HL-60 (cell line): ENCODE measurements around the gene ZNF740.

Source experiments
- DNase-seq, 2 experiments: peaks; one replicate each; pipeline ENCODE4 v3.0.0-alpha.2; 2010 to 2020; ENCODE audit warnings: low read depth in 1 of 2, low spot score in 1 of 2
- H3K27ac ChIP-seq: fragments of 250-450 bp; sonication (Bioruptor Pico); replicated peaks from 2 replicates; pipeline ENCODE4 v1.5.1; 2020; ENCODE audit warnings: mild to moderate bottlenecking, moderate library complexity
- H3K27me3 ChIP-seq: fragments of 250-450 bp; sonication (Bioruptor Pico); 2 replicates; pipeline ENCODE4 v1.5.1; 2021; ENCODE audit warnings: mild to moderate bottlenecking, moderate library complexity; ENCODE audit not compliant: insufficient read depth, poor library complexity, severe bottlenecking
- H3K4me3 ChIP-seq: replicated peaks from 2 replicates; pipeline ENCODE4 v1.5.1; 2011; ENCODE audit warnings: mild to moderate bottlenecking, control low read depth, low read length; ENCODE audit not compliant: insufficient read depth
- GABPA ChIP-seq: IDR thresholded peaks from 2 replicates; pipeline ENCODE4 v1.6.1; 2012; ENCODE audit warnings: low read depth
- POLR2AphosphoS5 ChIP-seq: IDR thresholded peaks from 2 replicates; pipeline ENCODE4 v1.6.1; 2012; ENCODE audit warnings: low read depth
- SPI1 ChIP-seq: IDR thresholded peaks from 2 replicates; pipeline ENCODE4 v1.6.1; 2012; ENCODE audit warnings: low read depth, mild to moderate bottlenecking, borderline replicate concordance
- TF ChIP-seq, protein P1 (sequence below): IDR thresholded peaks from 2 replicates; pipeline ENCODE4 v1.6.1; 2012; ENCODE audit warnings: low read depth; ENCODE audit not compliant: insufficient replicate concordance
- TF ChIP-seq, protein P2 (sequence below): IDR thresholded peaks from one replicate; pipeline ENCODE4 v1.5.1; 2011; ENCODE audit warnings: low read length, control low read depth, inconsistent platforms; ENCODE audit not compliant: insufficient read depth

ZNF740 gene

DNA sequence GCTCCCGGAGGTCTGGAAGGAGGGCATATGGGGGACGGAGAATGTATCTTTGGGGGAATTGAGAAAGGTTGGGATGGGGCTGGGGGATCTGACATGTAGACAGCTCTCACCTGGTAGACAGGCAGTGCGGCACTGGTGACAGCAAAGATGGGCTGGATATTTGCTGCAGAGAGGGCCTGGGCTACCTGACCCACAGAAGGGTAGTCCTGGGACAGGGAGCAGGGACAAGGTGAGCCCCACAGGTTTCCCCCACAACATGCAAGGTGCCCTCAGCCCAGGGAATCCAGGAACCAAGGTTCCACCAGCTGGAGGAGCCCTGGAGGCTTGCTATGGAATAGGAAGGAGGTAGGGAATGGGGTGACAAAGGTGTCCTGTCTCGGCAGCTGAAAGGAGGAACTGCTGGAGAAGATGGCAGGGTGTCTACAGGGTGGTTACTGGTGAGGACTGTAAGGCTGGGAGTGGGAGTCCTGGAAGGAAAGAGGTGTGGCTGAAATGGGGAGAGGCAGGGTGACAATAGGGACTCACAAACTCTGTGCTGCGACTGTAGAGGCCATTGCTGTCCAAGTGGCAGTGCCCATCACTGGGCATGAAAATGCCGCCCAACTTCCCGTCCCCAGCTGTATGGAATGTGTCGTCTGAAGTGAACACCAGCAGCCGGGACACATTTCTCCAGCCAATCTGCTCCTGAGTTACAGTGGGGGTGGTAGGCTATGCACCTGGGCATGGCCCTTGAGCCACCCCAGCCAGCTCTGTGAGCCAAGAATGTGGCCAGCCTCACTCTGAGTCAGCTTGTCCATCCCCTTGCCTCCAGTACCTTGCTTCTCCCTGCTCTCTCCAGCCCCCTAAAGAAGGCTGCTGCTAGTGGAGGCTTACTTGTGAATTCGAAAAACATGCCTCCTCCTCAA is 15.2 kb downstream of the ZNF740 start:
- DNase-seq = no peak
- no peak overlapping the region for H3K27ac ChIP-seq
- no peak overlapping the region for H3K4me3 ChIP-seq
- TF ChIP-seq, protein P1, sequence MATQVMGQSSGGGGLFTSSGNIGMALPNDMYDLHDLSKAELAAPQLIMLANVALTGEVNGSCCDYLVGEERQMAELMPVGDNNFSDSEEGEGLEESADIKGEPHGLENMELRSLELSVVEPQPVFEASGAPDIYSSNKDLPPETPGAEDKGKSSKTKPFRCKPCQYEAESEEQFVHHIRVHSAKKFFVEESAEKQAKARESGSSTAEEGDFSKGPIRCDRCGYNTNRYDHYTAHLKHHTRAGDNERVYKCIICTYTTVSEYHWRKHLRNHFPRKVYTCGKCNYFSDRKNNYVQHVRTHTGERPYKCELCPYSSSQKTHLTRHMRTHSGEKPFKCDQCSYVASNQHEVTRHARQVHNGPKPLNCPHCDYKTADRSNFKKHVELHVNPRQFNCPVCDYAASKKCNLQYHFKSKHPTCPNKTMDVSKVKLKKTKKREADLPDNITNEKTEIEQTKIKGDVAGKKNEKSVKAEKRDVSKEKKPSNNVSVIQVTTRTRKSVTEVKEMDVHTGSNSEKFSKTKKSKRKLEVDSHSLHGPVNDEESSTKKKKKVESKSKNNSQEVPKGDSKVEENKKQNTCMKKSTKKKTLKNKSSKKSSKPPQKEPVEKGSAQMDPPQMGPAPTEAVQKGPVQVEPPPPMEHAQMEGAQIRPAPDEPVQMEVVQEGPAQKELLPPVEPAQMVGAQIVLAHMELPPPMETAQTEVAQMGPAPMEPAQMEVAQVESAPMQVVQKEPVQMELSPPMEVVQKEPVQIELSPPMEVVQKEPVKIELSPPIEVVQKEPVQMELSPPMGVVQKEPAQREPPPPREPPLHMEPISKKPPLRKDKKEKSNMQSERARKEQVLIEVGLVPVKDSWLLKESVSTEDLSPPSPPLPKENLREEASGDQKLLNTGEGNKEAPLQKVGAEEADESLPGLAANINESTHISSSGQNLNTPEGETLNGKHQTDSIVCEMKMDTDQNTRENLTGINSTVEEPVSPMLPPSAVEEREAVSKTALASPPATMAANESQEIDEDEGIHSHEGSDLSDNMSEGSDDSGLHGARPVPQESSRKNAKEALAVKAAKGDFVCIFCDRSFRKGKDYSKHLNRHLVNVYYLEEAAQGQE = no peak
- no peak for TF ChIP-seq SPI1
- H3K27me3 ChIP-seq = no peaks in the 10 kb centered on the region

DNA sequence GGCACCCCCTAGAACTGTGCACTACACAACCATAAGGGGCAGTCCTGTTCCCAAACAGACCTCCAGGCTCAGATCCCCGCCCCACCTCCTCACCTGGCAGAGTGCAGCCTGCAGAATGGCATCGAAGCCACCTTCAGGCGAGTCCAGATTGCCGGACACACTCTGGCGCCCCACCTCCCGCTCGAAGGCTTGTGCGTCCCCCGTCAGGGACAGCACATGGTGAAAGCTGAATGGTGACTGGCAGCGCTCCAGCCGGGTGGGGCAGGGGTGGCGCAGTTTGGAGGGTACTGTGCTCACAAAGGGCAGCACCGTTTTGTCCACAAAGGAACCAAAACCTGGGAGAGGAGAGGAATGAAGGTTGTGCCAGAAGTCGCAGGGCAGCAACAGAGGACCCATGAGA is 16.0 kb downstream of the ZNF740 start:
- no peak overlapping the region for H3K27ac ChIP-seq
- H3K27me3 ChIP-seq = no peaks in the 10 kb centered on the region
- no peak for TF ChIP-seq POLR2AphosphoS5
- no peak for TF ChIP-seq SPI1
- no peak for TF ChIP-seq GABPA
- TF ChIP-seq, protein P2, sequence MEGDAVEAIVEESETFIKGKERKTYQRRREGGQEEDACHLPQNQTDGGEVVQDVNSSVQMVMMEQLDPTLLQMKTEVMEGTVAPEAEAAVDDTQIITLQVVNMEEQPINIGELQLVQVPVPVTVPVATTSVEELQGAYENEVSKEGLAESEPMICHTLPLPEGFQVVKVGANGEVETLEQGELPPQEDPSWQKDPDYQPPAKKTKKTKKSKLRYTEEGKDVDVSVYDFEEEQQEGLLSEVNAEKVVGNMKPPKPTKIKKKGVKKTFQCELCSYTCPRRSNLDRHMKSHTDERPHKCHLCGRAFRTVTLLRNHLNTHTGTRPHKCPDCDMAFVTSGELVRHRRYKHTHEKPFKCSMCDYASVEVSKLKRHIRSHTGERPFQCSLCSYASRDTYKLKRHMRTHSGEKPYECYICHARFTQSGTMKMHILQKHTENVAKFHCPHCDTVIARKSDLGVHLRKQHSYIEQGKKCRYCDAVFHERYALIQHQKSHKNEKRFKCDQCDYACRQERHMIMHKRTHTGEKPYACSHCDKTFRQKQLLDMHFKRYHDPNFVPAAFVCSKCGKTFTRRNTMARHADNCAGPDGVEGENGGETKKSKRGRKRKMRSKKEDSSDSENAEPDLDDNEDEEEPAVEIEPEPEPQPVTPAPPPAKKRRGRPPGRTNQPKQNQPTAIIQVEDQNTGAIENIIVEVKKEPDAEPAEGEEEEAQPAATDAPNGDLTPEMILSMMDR = no peak
- TF ChIP-seq, protein P1 = no peak
- no peak overlapping the region for H3K4me3 ChIP-seq
- DNase-seq = no peak

DNA sequence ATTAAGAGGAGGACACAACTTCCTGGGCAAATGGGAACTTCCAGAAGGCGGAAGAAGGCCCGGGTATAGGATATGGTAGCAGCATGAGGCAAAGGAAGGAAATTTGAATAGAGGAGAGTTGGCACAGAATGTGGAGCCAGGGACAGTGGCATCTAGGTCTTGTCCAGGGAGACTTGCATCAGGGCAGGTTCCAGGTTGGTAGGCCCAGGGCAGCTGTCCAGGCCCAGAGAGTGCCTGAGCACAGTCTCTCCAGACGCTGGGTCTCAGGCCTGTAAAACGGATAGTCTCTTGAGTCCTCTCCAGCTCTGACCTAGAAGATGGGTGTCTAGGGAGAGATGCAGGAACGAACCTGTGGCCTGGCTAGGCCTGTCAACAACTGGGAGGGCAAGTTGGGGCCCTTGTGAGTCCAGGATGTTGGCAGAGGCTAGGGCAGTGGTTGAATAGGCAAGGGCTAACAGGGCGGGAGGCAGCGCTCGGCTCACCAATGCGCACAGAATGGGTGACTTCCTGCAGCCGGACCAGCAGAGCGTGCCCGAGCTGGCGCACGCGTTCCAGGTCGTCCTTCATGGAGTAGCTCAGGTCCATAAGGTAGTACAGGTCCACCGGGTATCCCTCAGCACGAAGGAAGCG is 16.6 kb downstream of the ZNF740 start:
- Histone ChIP-seq H3K27ac (no peak overlapping the region), H3K27me3 (no peaks in the 10 kb centered on the region), H3K4me3 (no peak overlapping the region)
- TF ChIP-seq, protein P2 = no peak
- TF ChIP-seq POLR2AphosphoS5 = no peak
- TF ChIP-seq, protein P1 = no peak
- TF ChIP-seq SPI1 = no peak
- no peak for TF ChIP-seq GABPA
- no peak for DNase-seq
